ENCODE data around the gene GOLM1.

The GOLM1 gene

GRCh38 chr9:86128235-86128822, 29.0 kb upstream of the GOLM1 start:
- CTCF ChIA-PET = interaction anchor here (0.7 kb wide), 1 partner anchor 195 kb away, joined by 3 read pairs; no protein-coding TSS in a partner anchor

GRCh38 chr9:86126998-86127972, 27.9 kb upstream of the GOLM1 start:
- peak; percentile 95 for DNase-seq (ENCODE audit: low spot score)
- ChIA-PET POLR2A (ENCODE audit: low non-redundant PET) (no interaction called here), CTCF (no interaction called here)
- no peak for TF ChIP-seq CTCF (conservative IDR thresholded peaks at IDR 0.05; ENCODE audit: low read depth)
- H3K27ac ChIP-seq = no peak overlapping the region

More at GRCh38 chr9:86128235-86128822, 29.0 kb upstream of the GOLM1 start:
- DNase-seq (ENCODE audit: low spot score) = no peak
- no peak for TF ChIP-seq CTCF (conservative IDR thresholded peaks at IDR 0.05; ENCODE audit: low read depth)
- no peak overlapping the region for H3K27ac ChIP-seq
- POLR2A ChIA-PET (ENCODE audit: low non-redundant PET) = no interaction called here

GRCh38 chr9:86122311-86122710, 23.0 kb upstream of the GOLM1 start:
- no peak for TF ChIP-seq CTCF (conservative IDR thresholded peaks at IDR 0.05; ENCODE audit: low read depth)
- ChIA-PET POLR2A (ENCODE audit: low non-redundant PET) (no interaction called here), CTCF (no interaction called here)
- no peak overlapping the region for H3K27ac ChIP-seq
- DNase-seq (ENCODE audit: low spot score) = no peak

GRCh38 chr9:86119457-86119856, 20.1 kb upstream of the GOLM1 start:
- ChIA-PET CTCF (no interaction called here), POLR2A (ENCODE audit: low non-redundant PET) (no interaction called here)
- no peak for TF ChIP-seq CTCF (conservative IDR thresholded peaks at IDR 0.05; ENCODE audit: low read depth)

GRCh38 chr9:86116425-86116824, 17.1 kb upstream of the GOLM1 start:
- ChIA-PET CTCF (interaction anchor here (0.7 kb wide), 1 partner anchor 16 kb away, joined by 3 read pairs; no protein-coding TSS in a partner anchor), POLR2A (ENCODE audit: low non-redundant PET) (no interaction called here)
- no peak for DNase-seq (ENCODE audit: low spot score)
- no peak for TF ChIP-seq CTCF (conservative IDR thresholded peaks at IDR 0.05; ENCODE audit: low read depth)
- H3K27ac ChIP-seq = no peak overlapping the region

More at GRCh38 chr9:86119457-86119856, 20.1 kb upstream of the GOLM1 start:
- DNase-seq (ENCODE audit: low spot score) = no peak
- H3K27ac ChIP-seq = no peak overlapping the region

- POLR2A ChIA-PET (ENCODE audit: low non-redundant PET) = no interaction called here
- no peak for TF ChIP-seq CTCF (conservative IDR thresholded peaks at IDR 0.05; ENCODE audit: low read depth)
- CTCF ChIA-PET = no interaction called here
Observed at GRCh38 chr9:86115886-86116285, 16.5 kb upstream of the GOLM1 start.

More at GRCh38 chr9:86115886-86116285, 16.5 kb upstream of the GOLM1 start:
- no peak for DNase-seq (ENCODE audit: low spot score)
- H3K27ac ChIP-seq = no peak overlapping the region
